Spinal cord (tissue), 10 donors: Measurements from ENCODE around the gene KLK15. TPM values are rescaled to one million over a fixed set of nuclear protein-coding genes. Genes with fewer than 3 reads are reported as not detected.

Source experiments
- DNase-seq, 6 donors: peaks; one replicate each; pipeline versions ENCODE4 v3.0.0 to v3.0.0-alpha.2; 2013 to 2015; ENCODE audit warnings: low spot score in 6 of 6, low read depth in 4 of 6
- H3K27ac ChIP-seq: one replicate; pipeline ENCODE4 v1.5.1; 2013; ENCODE audit warnings: low read depth, low read length, control low read depth
- H3K27me3 ChIP-seq: one replicate; pipeline ENCODE4 v1.6.1; 2013; ENCODE audit warnings: low read length; ENCODE audit not compliant: control insufficient read depth, insufficient read depth
- H3K36me3 ChIP-seq: one replicate; pipeline ENCODE4 v1.6.1; 2013; ENCODE audit warnings: low read length; ENCODE audit not compliant: control insufficient read depth, insufficient read depth
- H3K4me1 ChIP-seq: one replicate; pipeline ENCODE4 v1.6.1; 2013; ENCODE audit warnings: low read length; ENCODE audit not compliant: control insufficient read depth, insufficient read depth
- H3K4me3 ChIP-seq: one replicate; pipeline ENCODE4 v1.5.1; 2013; ENCODE audit warnings: low read depth, low read length, control low read depth
- H3K9me3 ChIP-seq: one replicate; pipeline ENCODE4 v1.6.1; 2013; ENCODE audit warnings: low read length; ENCODE audit not compliant: control insufficient read depth, insufficient read depth
- WGBS: methylation state at CpG from one replicate; pipeline ENCODE4 v1.1.5; 2013; ENCODE audit warnings: missing lambda C conversion rate; ENCODE audit not compliant: insufficient coverage; 5-methylcytosine and 5-hydroxymethylcytosine counted together
- polyA plus RNA-seq, 2 donors: library from polyadenylated mRNA; unstranded; fragments of 120-200 nt; gene quantifications; one replicate each; pipeline ENCODE4 v1.2.1, GENCODE V29; 2013; ENCODE audit not compliant: insufficient read length in 2 of 2
- total RNA-seq, 2 donors: library from RNA; depleted of rRNA in 1 of 2; stranded (reverse); fragments of 120-200 nt in 1 of 2; fragments of >200 nt in 1 of 2; gene quantifications; one replicate each; pipeline versions ENCODE4 v1.2.3 to v1.2.4, GENCODE V29; 2013 to 2014
- donor health status: healthy.

KLK15 gene
- total and polyA plus RNA-seq, 4 donors = not detected

DNA sequence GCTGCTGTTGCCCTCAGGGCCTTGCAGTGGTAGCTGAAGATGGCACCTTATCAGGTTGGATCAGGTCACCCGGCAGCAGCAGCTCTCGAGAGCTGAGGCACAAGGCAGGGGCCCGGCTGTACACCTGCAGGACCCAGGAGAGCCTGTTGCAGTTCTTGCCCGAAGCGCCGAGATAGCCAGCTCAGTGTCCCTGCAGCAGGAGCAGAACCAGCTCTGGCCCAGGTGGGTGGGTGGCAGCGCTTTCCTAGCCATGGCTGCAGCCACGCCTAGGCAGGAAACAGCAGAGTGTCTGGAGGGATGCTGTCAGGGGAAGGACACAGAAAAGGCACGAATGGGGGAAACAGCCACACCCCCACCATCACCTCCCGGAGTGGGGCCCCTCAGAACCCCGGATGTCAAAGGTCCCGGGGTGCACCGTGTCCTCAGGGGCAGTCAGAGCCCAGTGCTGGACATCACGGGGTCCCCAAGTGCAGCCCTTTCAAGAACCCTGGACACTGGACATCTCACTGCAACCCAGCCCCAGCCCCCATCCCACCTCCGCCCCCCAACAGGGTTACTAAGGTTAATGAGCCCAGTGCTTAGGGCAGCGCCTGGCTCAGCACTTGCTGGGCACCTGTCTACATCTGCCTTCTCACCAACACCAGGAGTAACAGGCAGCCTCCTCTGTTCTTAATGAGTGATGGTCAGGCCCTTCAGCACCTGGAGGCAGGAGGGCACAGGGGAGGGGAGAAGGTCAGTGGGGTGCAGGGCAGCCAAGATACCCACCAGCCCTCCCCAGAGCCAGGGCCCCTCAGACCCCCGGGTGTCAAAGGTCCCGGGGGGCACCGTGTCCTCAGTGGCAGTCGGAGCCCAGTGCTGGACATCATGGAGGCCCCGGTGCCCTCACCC lies 34.5 kb downstream of the KLK15 start:
- 94% methylated on average over 17 of the region's 21 CpGs for WGBS
- Histone ChIP-seq H3K9me3 (no peaks in the 10 kb centered on the region), H3K27me3 (no peaks in the 10 kb centered on the region), H3K27ac (no peak overlapping the region), H3K4me3 (no peak overlapping the region), H3K36me3 (peaks cover 65% of the 10 kb centered on the region), H3K4me1 (peaks cover 23% of the 10 kb centered on the region)
- no peak for DNase-seq

DNA sequence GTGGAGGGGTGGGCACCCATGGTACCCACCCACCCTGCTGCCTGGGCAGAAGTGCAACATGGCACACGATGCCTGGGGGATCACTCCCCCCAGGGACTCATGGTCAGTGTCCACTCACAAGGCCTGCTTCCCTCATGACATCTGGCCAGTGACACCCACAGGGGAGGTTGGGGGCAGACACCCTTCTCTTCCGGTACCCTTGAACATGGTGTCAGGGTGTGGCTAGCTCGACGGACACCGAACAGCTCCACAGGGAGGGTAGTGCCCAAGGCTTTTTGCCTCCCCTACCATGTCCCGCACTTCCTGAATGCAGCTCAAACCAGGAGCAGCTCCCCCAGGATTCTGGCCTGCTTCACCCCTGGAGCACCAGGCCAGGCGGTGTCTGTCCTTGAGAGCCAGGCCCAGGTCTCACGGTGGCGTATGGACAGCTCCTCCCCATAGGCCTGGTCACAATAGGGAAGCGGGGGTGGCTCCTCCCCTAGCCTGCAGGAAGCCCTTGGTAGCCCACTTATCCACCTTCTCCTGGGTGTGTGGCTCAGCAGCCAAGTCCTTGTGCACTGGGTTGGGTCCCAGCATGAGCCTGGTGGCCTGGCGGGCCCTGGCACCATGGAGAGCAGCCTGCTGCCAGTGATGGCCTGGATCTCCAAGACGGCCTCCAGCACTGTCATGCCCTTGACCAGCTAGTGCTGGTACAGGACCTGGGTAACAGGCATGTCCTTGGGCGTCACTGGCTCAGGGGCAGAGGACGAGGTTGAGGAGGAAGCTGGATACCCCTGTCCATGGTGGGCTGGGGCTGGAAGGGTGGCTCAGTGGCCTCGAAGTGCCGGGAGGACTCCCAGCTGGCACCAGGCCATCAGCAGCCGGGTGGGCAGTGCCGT lies 35.4 kb downstream of the KLK15 start:
- Histone ChIP-seq H3K36me3 (peaks cover 65% of the 10 kb centered on the region), H3K27ac (no peak overlapping the region), H3K4me3 (no peak overlapping the region), H3K27me3 (no peaks in the 10 kb centered on the region), H3K9me3 (no peaks in the 10 kb centered on the region), H3K4me1 (peaks cover 16% of the 10 kb centered on the region)
- WGBS = 80% methylated on average over 15 of the region's 18 CpGs
- no peak for DNase-seq

DNA sequence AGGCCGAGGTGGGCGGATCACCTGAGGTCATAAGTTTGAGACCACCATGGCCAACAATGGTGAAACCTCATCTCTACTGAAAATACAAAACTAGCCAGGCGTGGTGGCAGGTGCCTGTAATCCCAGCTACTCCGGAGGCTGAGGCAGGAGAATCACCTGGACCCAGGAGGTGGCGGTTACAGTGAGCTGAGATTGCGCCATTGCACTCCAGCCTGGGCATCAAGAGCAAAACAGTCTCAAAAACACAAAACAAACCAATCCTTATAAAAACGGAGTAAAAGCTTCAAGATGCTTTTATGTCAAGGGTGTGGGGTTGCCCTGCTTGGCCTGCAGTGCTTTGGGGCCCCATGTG lies 36.0 kb downstream of the KLK15 start:
- Histone ChIP-seq H3K9me3 (no peaks in the 10 kb centered on the region), H3K27me3 (no peaks in the 10 kb centered on the region), H3K36me3 (peaks cover 65% of the 10 kb centered on the region), H3K4me3 (no peak overlapping the region), H3K27ac (no peak overlapping the region), H3K4me1 (peaks cover 11% of the 10 kb centered on the region)
- no peak for DNase-seq
- 72% methylated on average over 4 of the region's 7 CpGs for WGBS

DNA sequence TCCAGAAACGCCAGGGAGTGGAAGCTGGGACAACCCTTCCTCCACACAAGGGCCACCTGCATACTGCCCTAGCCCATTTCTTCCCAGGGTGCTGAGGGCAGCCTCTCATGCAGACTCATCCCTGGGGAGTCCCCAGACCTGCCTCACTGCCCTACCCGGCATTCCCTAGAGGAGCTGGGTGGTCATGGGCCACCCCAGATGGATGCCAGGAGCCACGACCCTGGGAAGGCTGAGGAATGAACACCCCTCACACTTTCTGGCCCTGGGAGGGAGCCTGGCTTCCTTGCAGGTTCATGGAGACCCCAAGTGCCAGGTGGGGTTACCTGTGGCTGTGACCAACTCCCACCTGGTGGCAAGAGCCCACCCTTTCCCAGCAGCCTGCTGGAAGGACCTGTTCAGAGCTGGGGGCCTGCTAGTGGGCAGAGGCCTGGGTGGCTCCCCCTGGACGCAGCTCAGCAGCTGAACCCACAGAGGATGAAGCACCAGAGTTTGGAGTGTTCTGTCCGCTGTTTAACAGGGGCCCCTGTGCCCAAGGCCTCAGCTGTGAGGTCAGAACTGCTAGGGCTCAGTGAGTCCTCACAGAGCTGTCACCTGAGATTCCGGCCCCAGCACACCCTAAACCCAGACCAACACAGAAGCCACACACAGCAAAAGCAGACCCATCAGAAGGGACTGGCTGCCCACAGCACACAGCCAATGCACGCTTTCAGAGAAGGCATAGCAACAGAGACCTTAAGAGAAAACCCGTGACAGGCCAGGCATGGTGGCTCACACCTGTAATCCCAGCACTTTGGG lies 36.5 kb downstream of the KLK15 start:
- DNase-seq = no peak
- H3K4me1 ChIP-seq = peaks cover 7% of the 10 kb centered on the region
- H3K27me3 ChIP-seq = no peaks in the 10 kb centered on the region
- H3K4me3 ChIP-seq = no peak overlapping the region
- no peak overlapping the region for H3K27ac ChIP-seq
- peaks cover 59% of the 10 kb centered on the region for H3K36me3 ChIP-seq
- WGBS = 77% methylated on average over 8 of the region's 8 CpGs
- H3K9me3 ChIP-seq = no peaks in the 10 kb centered on the region

DNA sequence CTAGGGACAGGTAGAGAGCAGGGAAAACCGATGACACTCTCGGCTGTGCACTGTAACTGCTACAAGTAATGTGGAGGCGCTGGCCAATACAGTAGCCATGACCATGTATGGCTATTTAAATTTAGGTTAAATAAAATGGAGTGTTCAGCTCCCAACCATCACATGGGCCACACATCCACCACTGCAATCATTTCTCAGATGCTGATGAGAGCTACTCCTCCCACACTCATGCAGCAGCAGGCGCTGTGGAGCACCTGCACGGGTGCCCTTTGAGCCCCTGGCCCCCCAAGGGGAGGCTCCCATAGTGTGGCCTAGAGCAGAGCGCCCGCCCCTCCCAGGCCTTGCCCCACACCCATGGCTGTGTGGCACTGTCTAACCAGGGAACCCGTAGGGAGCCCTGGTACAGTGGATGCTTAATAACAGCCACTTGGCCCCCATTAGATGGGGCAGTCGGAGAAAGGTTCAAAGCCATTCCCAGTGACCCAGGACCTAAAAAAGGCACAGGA lies 37.2 kb downstream of the KLK15 start:
- H3K4me1 ChIP-seq = peaks cover 7% of the 10 kb centered on the region
- H3K9me3 ChIP-seq = no peaks in the 10 kb centered on the region
- WGBS = 75% methylated on average over 5 of the region's 9 CpGs
- DNase-seq = no peak
- no peak overlapping the region for H3K4me3 ChIP-seq
- H3K36me3 ChIP-seq = peaks cover 59% of the 10 kb centered on the region
- H3K27me3 ChIP-seq = no peaks in the 10 kb centered on the region
- no peak overlapping the region for H3K27ac ChIP-seq

DNA sequence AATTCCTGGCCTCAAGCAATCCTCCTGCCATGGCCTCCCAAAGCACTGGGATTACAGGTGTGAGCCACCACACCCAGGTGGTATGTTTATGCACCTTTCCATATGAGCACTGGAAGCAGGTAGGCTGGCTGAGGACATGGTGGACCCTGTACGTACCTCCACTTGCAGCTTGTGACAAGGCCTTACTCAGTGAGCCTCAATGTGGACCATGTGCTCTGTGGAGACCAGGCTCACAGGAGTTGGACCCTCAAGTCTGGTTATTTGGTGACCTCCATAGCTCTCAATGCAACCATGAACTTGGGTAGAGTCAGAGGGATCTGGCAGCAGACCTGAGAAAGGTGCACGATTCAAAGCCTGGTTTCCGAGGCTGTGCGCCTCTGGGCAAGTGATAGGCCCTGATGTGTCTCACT lies 37.7 kb downstream of the KLK15 start:
- Histone ChIP-seq H3K4me1 (peaks cover 7% of the 10 kb centered on the region), H3K4me3 (no peak overlapping the region), H3K36me3 (peaks cover 56% of the 10 kb centered on the region), H3K9me3 (no peaks in the 10 kb centered on the region), H3K27me3 (no peaks in the 10 kb centered on the region), H3K27ac (no peak overlapping the region)
- WGBS = 98% methylated on average over 4 of the region's 4 CpGs
- DNase-seq = no peak

DNA sequence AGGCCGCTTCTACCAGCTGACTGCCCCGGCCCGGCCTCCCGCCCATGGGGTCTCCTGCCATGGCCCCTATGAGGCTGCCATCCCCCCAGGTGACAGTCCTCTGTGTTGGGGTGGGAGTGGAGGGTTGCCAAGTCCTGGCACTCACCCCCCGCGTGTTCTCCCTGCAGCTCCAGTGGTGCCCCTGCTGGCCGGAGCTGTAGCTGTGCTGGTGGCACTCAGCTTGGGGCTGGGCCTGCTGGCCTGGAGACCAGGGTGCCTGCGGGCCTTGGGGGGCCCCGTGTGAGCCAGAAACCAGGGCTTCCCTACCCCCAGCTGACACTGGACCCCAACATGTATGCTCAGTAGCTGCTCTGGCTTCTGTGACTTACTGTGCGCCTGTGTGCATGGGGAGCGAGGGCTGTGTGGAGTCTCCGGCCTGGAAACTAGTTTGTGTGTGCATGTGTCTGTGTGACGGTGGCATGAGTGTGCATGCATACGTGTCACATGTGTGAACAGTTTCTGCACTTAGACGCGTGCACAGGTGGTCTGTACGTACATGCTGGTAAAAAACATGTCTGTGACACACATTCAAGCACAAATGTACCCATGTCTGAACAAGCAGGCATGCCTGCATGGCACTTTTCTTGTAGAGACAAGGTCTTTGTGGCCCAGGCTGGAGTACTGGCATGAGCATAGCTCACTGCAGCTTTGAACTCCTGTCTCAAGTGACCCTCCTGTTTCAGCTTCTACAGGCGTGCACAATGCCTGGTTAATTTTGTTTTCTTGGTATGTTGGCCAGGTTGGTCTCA lies 38.3 kb downstream of the KLK15 start:
- H3K4me1 ChIP-seq = peaks cover 7% of the 10 kb centered on the region
- H3K27ac ChIP-seq = no peak overlapping the region
- H3K9me3 ChIP-seq = no peaks in the 10 kb centered on the region
- H3K4me3 ChIP-seq = no peak overlapping the region
- DNase-seq = no peak
- H3K36me3 ChIP-seq = peaks cover 52% of the 10 kb centered on the region
- no peaks in the 10 kb centered on the region for H3K27me3 ChIP-seq
- 50% methylated on average over 17 of the region's 18 CpGs for WGBS

DNA sequence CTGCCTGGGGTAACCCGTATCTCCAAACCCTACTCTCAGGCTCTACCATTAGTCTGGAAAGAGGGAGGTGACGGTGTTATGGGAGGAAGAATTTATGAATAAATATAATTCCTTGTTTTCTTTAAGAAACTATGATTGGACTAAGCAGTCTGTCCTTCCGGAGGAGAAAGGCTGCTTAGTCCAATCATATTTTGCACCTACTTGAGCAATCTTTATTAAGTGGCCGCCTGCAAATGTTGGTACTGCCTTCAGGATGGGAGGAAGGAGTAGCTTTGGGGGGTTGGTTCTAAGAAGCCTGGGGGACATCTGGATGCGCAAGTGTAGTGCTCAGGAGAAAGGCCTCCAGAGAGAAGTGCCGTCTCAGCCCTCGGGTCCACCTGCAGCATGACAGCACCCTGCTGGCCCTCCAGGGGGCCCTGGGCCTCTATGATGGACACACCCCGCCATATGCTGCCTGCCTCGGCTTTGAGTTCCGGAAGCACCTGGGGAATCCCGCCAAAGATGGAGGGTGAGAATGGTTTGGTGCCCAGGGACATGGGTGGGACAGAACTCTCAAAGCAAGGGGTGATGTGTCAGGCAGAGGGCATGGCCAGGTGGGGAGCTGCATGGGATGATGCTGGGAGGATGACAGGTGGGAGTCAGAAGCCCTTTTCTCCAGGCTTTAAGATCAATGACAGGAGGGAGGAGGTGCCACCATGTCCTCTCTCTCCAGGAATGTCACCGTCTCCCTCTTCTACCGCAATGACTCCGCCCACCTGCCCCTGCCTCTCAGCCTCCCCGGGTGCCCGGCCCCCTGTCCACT lies 39.1 kb downstream of the KLK15 start:
- peaks cover 44% of the 10 kb centered on the region for H3K36me3 ChIP-seq
- no peak overlapping the region for H3K27ac ChIP-seq
- DNase-seq = no peak
- peaks cover 7% of the 10 kb centered on the region for H3K4me1 ChIP-seq
- no peak overlapping the region for H3K4me3 ChIP-seq
- no peaks in the 10 kb centered on the region for H3K27me3 ChIP-seq
- WGBS = 13% methylated on average over 11 of the region's 16 CpGs
- H3K9me3 ChIP-seq = no peaks in the 10 kb centered on the region
